Measurements from ENCODE around the gene IL17RA.

The IL17RA gene

GRCh38 chr22:17105143-17106129, 20.6 kb downstream of the IL17RA start:
- DNase-seq (ENCODE audit: low read depth, low spot score): no peak

GRCh38 chr22:17106161-17106784, 21.5 kb downstream of the IL17RA start:
- no peak for DNase-seq (ENCODE audit: low read depth, low spot score)

DNA sequence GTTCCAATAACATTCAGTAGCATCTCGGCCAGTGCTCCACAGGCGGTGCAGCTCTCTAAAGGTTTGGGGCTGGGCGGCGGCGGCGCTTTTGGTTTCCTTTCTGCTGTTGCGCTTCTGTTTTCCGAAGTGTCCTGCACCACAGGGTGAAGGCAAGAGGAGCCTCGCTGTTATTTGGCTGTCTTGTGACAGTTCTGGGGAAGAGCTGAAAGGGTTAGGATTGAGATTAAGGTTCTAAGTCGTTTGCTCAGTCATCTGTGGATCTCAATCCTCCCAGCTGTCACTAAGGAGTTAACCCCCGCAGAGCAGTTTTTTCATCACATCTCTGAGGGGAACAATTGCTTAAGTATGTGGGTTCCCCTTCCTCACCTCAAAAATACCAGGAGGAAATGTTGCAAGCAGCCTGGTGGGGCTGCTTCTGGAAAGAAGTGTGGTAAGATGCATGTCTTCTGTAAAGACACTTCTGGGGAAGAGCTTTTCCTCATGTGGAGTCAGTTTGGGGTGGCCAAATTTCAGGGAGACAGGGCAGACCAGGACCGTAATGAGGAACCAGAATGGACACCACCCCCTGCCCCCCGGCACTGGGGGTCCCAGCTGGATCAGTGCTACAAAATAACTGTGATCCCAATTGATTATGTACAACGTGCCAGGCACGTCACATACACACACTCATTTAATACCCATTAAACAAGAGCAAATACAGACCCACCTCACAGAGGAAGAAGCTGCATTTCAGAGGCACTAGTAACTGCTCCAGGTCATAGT, 22.2 kb downstream of the IL17RA start:
- DNase-seq (ENCODE audit: low read depth, low spot score): no peak

DNA sequence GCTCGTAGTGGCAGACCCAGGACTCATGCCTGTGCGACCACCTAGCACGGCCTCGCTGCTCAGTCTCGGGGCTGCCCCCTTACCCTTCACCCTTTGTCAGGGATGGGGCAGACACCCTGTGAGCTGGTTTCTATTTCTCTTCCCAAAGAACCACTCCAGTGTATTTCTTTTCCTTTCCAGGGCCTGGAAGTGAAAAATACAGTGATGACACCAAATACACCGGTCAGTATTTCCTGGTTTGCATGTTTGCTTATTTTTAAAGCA, 22.7 kb downstream of the IL17RA start:
- DNase-seq (ENCODE audit: low read depth, low spot score): no peak

DNA sequence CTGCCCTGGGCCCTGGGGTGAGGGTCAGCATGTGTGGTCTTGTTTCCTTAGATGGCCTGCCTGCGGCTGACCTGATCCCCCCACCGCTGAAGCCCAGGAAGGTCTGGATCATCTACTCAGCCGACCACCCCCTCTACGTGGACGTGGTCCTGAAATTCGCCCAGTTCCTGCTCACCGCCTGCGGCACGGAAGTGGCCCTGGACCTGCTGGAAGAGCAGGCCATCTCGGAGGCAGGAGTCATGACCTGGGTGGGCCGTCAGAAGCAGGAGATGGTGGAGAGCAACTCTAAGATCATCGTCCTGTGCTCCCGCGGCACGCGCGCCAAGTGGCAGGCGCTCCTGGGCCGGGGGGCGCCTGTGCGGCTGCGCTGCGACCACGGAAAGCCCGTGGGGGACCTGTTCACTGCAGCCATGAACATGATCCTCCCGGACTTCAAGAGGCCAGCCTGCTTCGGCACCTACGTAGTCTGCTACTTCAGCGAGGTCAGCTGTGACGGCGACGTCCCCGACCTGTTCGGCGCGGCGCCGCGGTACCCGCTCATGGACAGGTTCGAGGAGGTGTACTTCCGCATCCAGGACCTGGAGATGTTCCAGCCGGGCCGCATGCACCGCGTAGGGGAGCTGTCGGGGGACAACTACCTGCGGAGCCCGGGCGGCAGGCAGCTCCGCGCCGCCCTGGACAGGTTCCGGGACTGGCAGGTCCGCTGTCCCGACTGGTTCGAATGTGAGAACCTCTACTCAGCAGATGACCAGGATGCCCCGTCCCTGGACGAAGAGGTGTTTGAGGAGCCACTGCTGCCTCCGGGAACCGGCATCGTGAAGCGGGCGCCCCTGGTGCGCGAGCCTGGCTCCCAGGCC, 23.7 kb downstream of the IL17RA start:
- no peak for DNase-seq (ENCODE audit: low read depth, low spot score)

DNA sequence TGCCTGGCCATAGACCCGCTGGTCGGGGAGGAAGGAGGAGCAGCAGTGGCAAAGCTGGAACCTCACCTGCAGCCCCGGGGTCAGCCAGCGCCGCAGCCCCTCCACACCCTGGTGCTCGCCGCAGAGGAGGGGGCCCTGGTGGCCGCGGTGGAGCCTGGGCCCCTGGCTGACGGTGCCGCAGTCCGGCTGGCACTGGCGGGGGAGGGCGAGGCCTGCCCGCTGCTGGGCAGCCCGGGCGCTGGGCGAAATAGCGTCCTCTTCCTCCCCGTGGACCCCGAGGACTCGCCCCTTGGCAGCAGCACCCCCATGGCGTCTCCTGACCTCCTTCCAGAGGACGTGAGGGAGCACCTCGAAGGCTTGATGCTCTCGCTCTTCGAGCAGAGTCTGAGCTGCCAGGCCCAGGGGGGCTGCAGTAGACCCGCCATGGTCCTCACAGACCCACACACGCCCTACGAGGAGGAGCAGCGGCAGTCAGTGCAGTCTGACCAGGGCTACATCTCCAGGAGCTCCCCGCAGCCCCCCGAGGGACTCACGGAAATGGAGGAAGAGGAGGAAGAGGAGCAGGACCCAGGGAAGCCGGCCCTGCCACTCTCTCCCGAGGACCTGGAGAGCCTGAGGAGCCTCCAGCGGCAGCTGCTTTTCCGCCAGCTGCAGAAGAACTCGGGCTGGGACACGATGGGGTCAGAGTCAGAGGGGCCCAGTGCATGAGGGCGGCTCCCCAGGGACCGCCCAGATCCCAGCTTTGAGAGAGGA, 24.5 kb downstream of the IL17RA start:
- DNase-seq (ENCODE audit: low read depth, low spot score): no peak

DNA sequence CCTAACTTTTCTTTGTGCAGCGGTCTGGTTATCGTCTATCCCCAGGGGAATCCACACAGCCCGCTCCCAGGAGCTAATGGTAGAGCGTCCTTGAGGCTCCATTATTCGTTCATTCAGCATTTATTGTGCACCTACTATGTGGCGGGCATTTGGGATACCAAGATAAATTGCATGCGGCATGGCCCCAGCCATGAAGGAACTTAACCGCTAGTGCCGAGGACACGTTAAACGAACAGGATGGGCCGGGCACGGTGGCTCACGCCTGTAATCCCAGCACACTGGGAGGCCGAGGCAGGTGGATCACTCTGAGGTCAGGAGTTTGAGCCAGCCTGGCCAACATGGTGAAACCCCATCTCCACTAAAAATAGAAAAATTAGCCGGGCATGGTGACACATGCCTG, 25.2 kb downstream of the IL17RA start:
- no peak for DNase-seq (ENCODE audit: low read depth, low spot score)

GRCh38 chr22:17110791-17111550, 26.2 kb downstream of the IL17RA start:
- no peak for DNase-seq (ENCODE audit: low read depth, low spot score)

DNA sequence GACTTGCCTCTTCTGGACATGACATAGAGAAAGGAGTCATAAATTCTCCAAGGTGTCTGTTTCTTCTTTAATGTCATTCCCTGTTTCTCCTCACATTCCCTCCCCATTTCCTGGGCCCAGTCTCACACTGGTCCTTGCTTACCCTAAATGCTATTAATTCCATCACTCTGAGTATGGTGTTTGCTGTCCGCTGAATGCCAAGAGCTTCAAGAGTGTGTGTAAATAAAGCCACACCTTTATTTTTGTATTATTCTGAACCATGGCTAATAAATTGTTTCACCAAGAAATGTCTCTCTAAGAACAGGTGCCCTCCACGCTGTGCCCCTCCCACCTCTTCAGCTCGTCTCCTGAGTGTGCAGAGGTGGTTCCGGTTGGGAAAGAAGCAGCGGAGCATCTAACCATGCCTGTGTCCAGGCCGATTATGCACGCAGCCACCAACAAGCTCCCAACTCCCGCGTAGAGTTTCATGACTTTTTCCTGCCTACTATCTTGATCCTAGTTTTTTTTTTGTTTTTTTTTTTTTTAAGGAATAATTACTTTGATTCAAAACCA, 27.8 kb downstream of the IL17RA start:
- DNase-seq (ENCODE audit: low read depth, low spot score): no peak

GRCh38 chr22:17113600-17113999, 28.8 kb downstream of the IL17RA start:
- DNase-seq (ENCODE audit: low read depth, low spot score): no peak

GRCh38 chr22:17114173-17114897, 29.5 kb downstream of the IL17RA start:
- DNase-seq (ENCODE audit: low read depth, low spot score): no peak

- DNase-seq (ENCODE audit: low read depth, low spot score): no peak
Observed at GRCh38 chr22:17114898-17115235, 30.1 kb downstream of the IL17RA start.

GRCh38 chr22:17115236-17115635, 30.4 kb downstream of the IL17RA start:
- no peak for DNase-seq (ENCODE audit: low read depth, low spot score)

DNA sequence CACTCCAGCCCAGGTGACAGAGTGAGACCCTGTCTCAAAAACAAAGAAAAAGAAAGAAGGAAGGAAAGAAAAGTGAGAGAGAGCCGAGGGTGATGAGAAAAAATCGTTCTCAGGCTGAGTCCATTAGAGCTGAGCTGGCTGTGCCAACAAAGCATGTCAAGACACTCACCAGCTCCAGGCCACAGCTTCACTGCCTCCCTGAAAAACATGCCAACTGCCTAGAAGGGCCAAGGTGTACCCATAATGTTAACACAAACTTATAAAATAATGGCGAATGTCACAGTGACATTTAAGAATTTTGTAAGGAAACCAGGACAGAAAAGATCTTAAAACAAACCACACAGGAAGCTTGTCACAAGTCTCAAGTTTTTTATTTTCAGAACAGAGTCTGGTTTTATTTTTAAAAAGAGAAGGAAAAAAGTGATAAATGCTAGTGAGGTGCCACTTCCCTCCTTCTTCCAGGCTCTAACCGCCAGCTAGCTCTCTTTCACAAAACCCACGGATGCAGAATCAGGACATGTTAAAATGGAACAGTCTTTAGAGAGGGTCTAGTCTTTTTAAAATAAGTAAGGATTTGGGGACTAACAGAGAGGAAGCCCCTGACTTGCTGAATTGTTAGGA, 31.3 kb downstream of the IL17RA start:
- no peak for DNase-seq (ENCODE audit: low read depth, low spot score)

DNA sequence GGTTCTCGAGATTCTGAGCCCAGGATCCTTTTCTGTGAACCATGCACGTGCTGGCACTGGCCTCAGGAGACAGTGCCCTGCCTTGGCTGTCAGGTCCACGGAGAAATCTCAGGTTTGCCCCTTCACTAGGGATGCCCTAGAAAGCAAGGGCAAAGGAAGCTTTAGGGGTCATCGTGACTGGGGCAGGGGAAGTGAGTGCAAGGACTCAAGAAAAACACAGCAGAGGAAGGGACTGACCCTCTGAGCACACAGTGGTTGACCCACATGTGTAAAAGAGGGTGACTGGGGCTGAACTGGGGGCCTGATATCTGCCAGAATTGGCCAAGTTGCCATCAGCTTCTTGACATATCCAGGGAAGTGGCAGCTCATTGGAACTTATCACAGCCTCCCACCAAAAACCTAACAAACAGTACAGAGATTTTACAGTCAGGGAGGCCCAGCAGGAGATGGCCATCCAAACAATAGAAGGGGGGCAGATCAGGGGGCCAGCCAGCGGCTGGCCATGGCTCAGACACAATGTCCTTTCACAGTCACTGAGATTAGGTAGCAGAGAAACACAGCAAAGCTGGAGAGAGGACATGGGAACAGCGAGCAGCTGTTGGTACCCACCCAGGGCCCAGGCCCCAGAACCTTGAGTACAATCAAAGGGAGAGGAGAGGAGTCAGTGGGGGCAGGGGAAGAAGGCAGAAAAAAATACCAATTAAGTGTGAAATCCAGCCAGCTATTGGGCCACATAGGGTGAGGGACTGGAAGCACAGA, 32.0 kb downstream of the IL17RA start:
- DNase-seq (ENCODE audit: low read depth, low spot score): no peak

DNA sequence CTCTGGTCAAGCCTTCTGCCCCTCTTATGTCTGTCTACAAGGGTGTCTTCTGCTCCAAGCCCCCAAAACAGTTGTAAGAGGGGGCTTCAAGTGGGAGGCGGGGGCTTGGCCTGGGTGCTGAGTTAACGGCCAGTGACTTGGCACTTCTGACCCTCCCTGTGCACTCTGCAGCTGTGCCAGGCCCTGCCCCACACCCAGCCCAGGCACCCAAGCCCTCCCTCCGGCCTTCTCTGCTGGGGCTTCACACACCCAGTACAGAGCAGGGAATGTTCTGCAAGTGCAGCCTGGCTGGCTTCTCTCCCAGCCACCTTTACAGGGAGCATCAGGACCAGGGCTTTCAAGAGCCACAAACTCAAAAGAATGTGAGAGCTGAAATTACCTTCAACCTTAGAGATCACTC, 32.6 kb downstream of the IL17RA start:
- no peak for DNase-seq (ENCODE audit: low read depth, low spot score)

DNA sequence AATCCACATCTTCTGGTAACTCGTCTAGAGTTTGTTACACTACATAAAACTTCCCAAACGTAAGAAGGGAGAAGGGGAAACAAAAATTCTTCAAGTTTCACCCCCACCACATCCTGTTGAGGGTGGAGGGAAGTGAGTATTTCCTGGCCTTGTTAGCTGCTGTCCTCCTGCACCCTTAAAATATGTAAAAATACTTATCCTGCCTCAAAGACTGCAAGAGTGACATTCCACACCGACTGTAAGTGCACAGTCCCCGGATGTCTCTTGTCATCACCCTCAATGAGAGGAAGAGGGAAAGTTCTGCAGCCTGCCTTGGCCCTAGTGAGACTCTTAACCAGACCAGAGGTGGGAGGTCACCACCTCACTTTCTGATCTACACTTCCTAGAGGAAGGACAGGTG, 33.1 kb downstream of the IL17RA start:
- no peak for DNase-seq (ENCODE audit: low read depth, low spot score)

DNA sequence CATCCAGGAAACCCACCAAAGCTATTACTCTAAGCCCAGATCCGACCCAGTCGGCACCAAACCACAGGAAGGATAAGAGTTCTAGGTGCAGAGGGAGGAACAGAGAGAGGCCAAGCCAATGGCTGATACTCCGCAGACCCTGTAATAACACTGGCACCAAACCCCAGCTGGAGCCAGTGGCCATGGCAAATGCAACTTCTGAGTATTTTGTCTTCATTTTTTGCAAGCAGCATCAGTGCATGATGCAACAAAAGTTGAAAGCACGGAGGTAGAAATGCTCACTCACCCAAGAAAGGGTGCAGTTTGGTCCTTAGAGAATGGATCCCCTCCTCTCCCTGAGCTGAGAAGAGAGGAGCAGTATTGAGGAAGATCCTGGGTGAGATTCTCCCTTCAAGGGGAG, 33.5 kb downstream of the IL17RA start:
- no peak for DNase-seq (ENCODE audit: low read depth, low spot score)
